HG03108 (cell line): ENCODE results near the gene BRD3.

ENCODE experiments used
- ATAC-seq: cut with Tn5 transposase; IDR thresholded peaks from one replicate; pipeline ENCODE4 v1.9.1; 2021; ENCODE audit warnings: moderate library complexity; ENCODE audit not compliant: unreplicated experiment

BRD3 gene

GRCh38 chr9:134040176-134040565 is 27.7 kb downstream of the BRD3 start:
- ATAC-seq: no peak

GRCh38 chr9:134039386-134040175 is 28.2 kb downstream of the BRD3 start:
- ATAC-seq: no peak

- ATAC-seq: no peak
Observed at GRCh38 chr9:134037641-134038040, 30.2 kb downstream of the BRD3 start.

DNA sequence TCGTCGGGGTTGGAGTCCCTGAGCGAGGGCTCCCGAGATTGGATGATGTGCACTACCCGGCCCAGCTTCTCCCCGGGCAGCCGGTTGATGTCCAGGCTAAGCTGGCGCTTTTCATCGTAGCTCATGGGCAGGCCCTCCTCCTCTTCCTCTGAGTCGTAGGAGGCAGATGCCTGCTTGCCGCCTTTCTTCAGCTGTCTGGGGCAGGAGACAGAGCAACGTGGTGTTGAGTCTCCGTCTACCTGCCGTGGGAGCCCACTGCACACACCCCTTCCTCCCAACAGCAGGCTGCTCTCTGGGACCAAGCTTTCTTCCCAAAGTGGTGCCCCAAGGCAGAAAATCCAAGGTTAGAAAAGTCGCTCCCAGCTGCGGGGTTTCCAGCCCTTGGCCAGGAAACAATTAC is 31.7 kb downstream of the BRD3 start:
- no peak for ATAC-seq

- ATAC-seq: no peak
Observed at GRCh38 chr9:134035041-134036039, 32.5 kb downstream of the BRD3 start.

GRCh38 chr9:134034215-134035040 is 33.4 kb downstream of the BRD3 start:
- no peak for ATAC-seq

- no peak for ATAC-seq
Observed at GRCh38 chr9:134033516-134034214, 34.2 kb downstream of the BRD3 start.

GRCh38 chr9:134032456-134033222 is 35.2 kb downstream of the BRD3 start:
- no peak for ATAC-seq

- ATAC-seq: no peak
Observed at GRCh38 chr9:134031783-134032182, 36.0 kb downstream of the BRD3 start.

DNA sequence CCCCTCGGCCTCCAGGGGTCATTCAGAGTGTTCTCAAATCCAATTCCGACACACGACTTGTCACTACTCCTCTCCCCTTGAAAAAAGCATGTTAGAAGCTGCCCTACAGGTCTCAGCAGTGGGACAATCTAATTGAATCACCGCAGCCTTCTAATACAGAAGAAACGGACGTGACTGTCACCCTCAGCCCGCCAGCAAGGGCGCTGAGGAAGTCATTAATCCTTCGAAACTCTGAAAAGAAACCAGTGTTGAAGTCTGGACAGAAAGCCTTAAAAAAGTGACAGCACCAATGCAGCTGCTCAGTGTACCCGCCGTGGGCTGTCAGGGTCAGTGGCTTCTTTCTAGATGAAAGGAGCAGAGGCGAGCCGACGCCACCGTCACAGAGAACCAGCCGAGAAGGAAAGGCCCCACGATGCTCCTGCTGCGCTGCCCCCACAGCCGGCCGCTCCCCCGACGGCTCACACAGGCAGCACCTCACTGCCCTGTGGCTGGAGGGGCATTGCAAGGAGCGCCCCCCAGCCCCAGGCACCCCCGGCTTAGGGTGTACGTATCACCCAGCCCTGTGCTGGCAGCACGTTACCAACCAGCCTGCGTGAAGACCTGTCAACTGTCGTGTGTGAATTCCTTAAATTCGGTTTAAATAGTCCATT is 36.9 kb downstream of the BRD3 start:
- ATAC-seq: no peak

DNA sequence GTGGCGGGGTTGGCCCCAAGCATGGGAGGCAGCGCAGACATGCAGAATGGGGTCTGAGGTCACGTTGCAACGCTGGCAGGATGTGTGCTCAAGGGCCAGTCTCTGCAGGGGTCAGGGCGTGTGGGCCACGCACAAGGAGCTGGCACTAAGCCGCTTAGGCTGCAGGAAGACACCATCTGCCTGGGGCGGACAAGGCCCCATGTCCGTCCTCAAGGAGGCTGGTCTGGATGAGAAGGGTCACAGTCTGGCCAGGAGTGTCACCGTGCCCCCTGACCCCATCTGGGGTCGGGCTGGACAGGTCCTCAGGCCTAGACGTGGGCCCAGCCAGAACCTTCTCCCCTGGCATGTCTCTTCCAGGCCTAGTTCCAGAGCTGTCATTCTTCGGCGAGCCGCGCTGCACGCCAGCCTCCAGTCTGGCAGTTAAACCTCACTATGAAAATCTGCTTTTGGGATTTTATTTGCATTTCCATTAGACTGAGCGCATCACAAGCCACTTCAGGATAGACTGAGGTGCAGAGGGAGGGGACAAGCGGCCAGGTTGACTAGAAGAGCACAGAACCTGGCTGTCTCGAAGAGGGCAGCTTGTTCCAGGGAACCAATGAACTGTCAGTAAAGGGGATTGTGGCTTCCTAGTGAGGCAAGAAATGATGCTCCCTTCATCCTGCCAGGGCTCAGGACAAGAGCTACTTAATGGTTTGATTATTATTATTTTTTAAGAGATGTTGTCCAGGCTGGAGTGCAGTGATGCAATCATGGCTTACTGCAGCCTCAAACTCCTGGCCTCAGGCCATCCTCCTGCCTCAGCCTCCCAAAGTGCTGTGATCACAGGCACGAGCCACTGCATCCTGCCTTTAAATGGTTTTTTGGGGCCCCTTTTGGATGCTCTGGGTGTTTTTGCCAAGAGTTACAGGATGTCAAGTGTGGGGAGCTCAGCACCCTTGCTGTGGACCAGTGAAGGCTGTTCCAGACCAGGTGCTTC is 38.3 kb downstream of the BRD3 start:
- no peak for ATAC-seq

DNA sequence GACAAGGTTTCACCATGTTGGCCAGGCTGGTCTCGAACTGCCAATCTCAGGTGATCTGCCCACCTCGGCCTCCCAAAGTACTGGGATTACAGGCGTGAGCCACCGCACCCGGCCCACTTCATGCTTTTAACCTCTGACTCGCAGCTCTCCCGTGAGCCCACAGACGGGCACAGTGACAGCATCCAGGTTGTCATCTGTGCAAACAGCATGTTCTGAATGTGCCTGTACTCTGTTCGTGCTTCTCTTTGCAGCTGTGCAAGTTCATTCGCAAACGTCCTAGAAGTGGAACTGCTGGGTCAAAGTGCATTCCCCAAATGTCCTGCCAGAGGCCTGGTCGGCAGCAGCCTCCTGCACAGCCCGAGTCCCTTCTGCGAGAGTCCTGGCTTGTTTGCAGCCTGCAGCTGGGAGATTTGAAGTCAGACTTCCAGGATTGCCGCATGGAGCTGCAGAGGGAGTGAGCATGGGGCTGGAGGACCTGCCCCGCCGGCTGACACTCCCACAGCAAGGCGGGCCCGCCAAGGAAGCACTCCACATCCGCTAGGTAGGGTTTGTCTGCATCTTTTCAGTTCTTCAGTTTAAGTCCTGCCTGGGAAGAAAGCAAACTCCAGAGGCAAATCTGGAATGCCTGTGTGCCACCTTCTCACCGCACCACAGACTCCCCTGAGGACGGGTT is 39.1 kb downstream of the BRD3 start:
- no peak for ATAC-seq

DNA sequence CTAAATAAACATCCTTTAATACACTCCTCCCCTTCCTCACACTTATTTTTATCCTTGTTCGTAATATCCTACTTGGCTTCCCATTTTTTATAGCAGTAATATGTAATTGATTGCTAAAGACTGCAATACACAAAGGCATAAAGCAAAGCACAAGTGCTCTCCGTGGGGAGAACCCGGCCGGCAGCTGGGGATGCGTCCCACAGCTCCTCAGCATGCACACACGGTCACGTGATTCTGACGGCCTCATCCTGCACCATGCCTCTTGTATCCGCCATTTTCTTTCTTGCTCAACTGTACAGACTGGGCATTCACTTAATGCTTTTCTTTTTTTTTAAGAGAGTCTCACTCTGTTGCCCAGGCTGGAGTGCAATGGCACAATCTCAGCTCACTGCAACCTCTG is 39.8 kb downstream of the BRD3 start:
- no peak for ATAC-seq

DNA sequence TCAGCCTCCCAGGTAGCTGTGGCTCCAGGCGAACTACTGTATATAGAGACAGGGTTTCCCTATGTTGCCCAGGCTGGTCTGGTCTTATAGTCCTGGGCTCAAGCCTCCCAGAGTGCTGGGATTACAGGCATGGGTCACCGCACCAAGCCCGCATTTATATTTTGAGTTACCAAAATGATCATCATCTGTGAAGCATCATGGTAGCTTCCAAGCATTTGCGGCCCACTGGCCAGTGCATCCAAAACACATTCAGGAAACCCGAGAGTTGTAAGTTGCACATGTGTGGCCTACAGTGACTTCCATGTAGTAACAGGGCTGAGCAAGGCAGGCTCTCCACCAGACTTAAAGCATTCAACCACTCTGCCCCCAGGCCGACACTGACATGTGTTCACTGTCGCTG is 40.3 kb downstream of the BRD3 start:
- ATAC-seq: no peak

GRCh38 chr9:134026981-134027380 is 40.8 kb downstream of the BRD3 start:
- no peak for ATAC-seq

DNA sequence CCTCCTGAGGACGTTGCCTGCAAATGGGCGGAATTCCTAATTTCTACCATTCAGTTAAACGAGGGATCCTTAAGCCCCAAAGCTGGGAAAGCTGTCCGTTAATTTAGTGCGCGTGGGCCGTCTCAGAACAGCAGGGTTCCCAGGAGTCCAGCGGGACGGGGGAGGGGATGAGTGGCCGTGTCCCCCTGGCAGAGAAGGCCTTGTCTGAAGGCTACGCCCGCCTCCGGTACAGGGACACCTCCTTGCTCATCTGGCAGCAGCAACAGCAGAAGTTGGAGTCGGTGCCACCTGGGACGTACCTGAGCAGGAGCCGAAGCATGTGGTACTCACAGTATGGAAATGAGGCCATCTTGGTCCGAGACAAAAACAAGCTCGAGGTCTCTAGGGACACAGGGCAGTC is 41.2 kb downstream of the BRD3 start:
- ATAC-seq: no peak
